Neuronal stem cell (in vitro differentiated cells): ENCODE results near the gene CBFA2T3.

Experiments used
- DNase-seq: peaks from one replicate; pipeline ENCODE4 v3.0.0-alpha.2; 2013; ENCODE audit warnings: low spot score
- H2AFZ ChIP-seq: one replicate; pipeline ENCODE4 v1.6.1; 2013; ENCODE audit warnings: mild to moderate bottlenecking, low read length, inconsistent platforms
- H2AK5ac ChIP-seq: 2 replicates; pipeline ENCODE4 v1.6.1; 2013; ENCODE audit warnings: low read depth, mild to moderate bottlenecking, inconsistent platforms, low read length, moderate library complexity, mixed read lengths
- H2BK120ac ChIP-seq: 2 replicates; pipeline ENCODE4 v1.6.1; 2013; ENCODE audit warnings: low read depth, mild to moderate bottlenecking, inconsistent platforms, low read length, moderate library complexity, mixed read lengths
- H2BK12ac ChIP-seq: one replicate; pipeline ENCODE4 v1.6.1; 2013; ENCODE audit warnings: low read length, inconsistent platforms
- H2BK15ac ChIP-seq: 2 replicates; pipeline ENCODE4 v1.6.1; 2013; ENCODE audit warnings: mild to moderate bottlenecking, low read length, inconsistent platforms, mixed read lengths
- H2BK5ac ChIP-seq: one replicate; pipeline ENCODE4 v1.6.1; 2013; ENCODE audit warnings: inconsistent platforms, mild to moderate bottlenecking, low read length, moderate library complexity
- H3K14ac ChIP-seq: one replicate; pipeline ENCODE4 v1.6.1; 2013; ENCODE audit warnings: low read length, inconsistent platforms
- H3K18ac ChIP-seq: 2 replicates; pipeline ENCODE4 v1.6.1; 2013; ENCODE audit warnings: low read length, inconsistent platforms
- H3K23ac ChIP-seq: 2 replicates; pipeline ENCODE4 v1.6.1; 2013; ENCODE audit warnings: low read depth, mild to moderate bottlenecking, mixed read lengths, low read length, inconsistent platforms; ENCODE audit not compliant: poor library complexity
- H3K27ac ChIP-seq: replicated peaks from 3 replicates; pipeline ENCODE4 v1.5.1; 2013; ENCODE audit warnings: low read length, inconsistent platforms
- H3K27me3 ChIP-seq, 3 experiments: 2 replicates each; pipeline ENCODE4 v1.6.1; 2013; ENCODE audit warnings: low read length in 3 of 3, mild to moderate bottlenecking in 2 of 3, inconsistent platforms in 1 of 3, low read depth in 1 of 3, mixed read lengths in 1 of 3, moderate library complexity in 1 of 3; ENCODE audit not compliant: control insufficient read depth in 3 of 3, insufficient read depth in 3 of 3
- H3K36me3 ChIP-seq, 2 donors: replicated peaks in 1 of 2; 2 replicates each; pipeline ENCODE4 v1.6.1; 2013; ENCODE audit warnings: low read length in 2 of 2; ENCODE audit not compliant: control insufficient read depth in 2 of 2, insufficient read depth in 2 of 2
- H3K4ac ChIP-seq: 2 replicates; pipeline ENCODE4 v1.6.1; 2013; ENCODE audit warnings: inconsistent platforms, mild to moderate bottlenecking, low read length, moderate library complexity
- H3K4me1 ChIP-seq, 2 donors: 1 replicate in 1 of 2; 2 replicates in 1 of 2; pipeline ENCODE4 v1.6.1; 2013; ENCODE audit warnings: low read length in 2 of 2, low read depth in 1 of 2; ENCODE audit not compliant: control insufficient read depth in 2 of 2, insufficient read depth in 1 of 2
- H3K4me2 ChIP-seq: one replicate; pipeline ENCODE4 v1.6.1; 2013; ENCODE audit warnings: mild to moderate bottlenecking, low read length, inconsistent platforms; ENCODE audit not compliant: insufficient read depth, poor library complexity, severe bottlenecking
- H3K4me3 ChIP-seq, 2 donors: 2 replicates each; pipeline ENCODE4 v1.5.1; 2013; ENCODE audit warnings: low read length in 2 of 2, mild to moderate bottlenecking in 2 of 2, inconsistent platforms in 1 of 2, moderate library complexity in 1 of 2
- H3K79me1 ChIP-seq: one replicate; pipeline ENCODE4 v1.6.1; 2013; ENCODE audit warnings: low read depth, mild to moderate bottlenecking, inconsistent platforms, low read length, moderate library complexity
- H3K9ac ChIP-seq: one replicate; pipeline ENCODE4 v1.6.1; 2013; ENCODE audit warnings: mild to moderate bottlenecking, low read depth, low read length, inconsistent platforms; ENCODE audit not compliant: poor library complexity
- H3K9me3 ChIP-seq, 2 donors: replicated peaks in 1 of 2; 2 replicates each; pipeline versions ENCODE3 to v1.6.1; 2013; ENCODE audit warnings: low read length in 2 of 2, mild to moderate bottlenecking in 2 of 2, inconsistent platforms in 1 of 2, low read depth in 1 of 2, mixed read lengths in 1 of 2, moderate library complexity in 1 of 2; ENCODE audit not compliant: control insufficient read depth in 2 of 2, insufficient read depth in 1 of 2
- H4K8ac ChIP-seq: one replicate; pipeline ENCODE4 v1.6.1; 2013; ENCODE audit warnings: low read depth, mild to moderate bottlenecking, inconsistent platforms, low read length, moderate library complexity
- H4K91ac ChIP-seq: one replicate; pipeline ENCODE4 v1.6.1; 2013; ENCODE audit warnings: low read length, low read depth, mild to moderate bottlenecking, inconsistent platforms; ENCODE audit not compliant: poor library complexity
- WGBS, 2 donors: extraction: QIAGEN DNeasy Blood & Tissue Kit; methylation state at CpG; one replicate each; pipeline ENCODE4 v1.1.7; 2013; ENCODE audit warnings: missing lambda C conversion rate in 2 of 2, mixed read lengths in 1 of 2; ENCODE audit not compliant: insufficient read length in 2 of 2, insufficient replicate concordance in 1 of 2; ENCODE audit errors: extremely low coverage in 2 of 2; 5-methylcytosine and 5-hydroxymethylcytosine counted together

CBFA2T3 gene

DNA sequence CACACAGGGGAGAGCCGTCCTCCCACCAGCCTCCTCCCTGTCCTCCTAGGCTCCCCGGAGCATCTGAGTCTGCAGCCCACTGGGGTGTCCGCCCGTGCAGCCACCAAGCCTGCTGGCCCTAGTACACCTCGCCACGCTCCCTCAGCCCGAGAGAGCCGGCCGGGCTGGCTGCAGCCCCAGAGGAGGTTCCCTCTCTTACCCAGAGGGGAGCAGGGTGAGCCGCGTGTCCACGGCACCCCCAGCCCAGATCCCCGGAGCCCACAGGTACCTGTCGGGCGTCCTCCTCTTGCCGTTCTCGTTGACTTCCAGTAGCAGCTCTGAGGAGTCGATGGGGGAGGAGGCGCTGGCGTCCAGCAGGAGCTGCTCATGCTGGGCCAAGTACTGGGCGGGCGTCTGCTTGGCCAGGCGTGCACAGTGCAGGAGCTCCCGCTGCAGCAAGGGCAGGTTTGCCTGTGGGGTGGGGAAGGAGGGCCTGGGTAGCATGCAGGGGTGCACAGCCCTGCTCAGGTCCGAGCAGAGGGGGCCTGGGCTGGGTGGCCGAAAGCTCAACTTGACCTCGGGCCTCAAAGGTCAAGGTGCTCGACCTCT, 91.2 kb downstream of the CBFA2T3 start:
- no peak for DNase-seq
- H3K9me3 ChIP-seq, result peaks cover 0 to 6% of the 10 kb centered on the region in 2 donors
- H3K4me3 ChIP-seq, result peak overlapping the region in 1 of 2 donors; percentile 38
- H3K23ac ChIP-seq, result peak overlapping the region; percentile 73
- H2BK120ac ChIP-seq, result no peak overlapping the region
- WGBS, 2 donors, result no CpG with 5 or more reads among the region's 28 CpGs
- no peak overlapping the region for H3K4me2 ChIP-seq
- H3K14ac ChIP-seq, result peak overlapping the region; percentile 38
- peak overlapping the region; percentile 38 for H3K18ac ChIP-seq
- peaks cover 2 to 7% of the 10 kb centered on the region in 2 donors for H3K4me1 ChIP-seq
- H2BK15ac ChIP-seq, result no peak overlapping the region
- peaks cover 0 to 10% (median 0%) of the 10 kb centered on the region in 3 experiments for H3K27me3 ChIP-seq
- no peak overlapping the region for H4K8ac ChIP-seq
- H4K91ac ChIP-seq, result no peak overlapping the region
- H2BK5ac ChIP-seq, result no peak overlapping the region
- peak overlapping the region; percentile 41 for H2BK12ac ChIP-seq
- H2AFZ ChIP-seq, result no peak overlapping the region
- H3K9ac ChIP-seq, result peak overlapping the region; percentile 44
- no peak overlapping the region for H3K27ac ChIP-seq
- no peaks in the 10 kb centered on the region for H3K36me3 ChIP-seq
- no peak overlapping the region for H3K4ac ChIP-seq
- H3K79me1 ChIP-seq, result peaks cover 11% of the 10 kb centered on the region
- peak overlapping the region; percentile 56 for H2AK5ac ChIP-seq

- DNase-seq, result no peak
- no peaks in the 10 kb centered on the region for H3K36me3 ChIP-seq
- H2AK5ac ChIP-seq, result peak overlapping the region; percentile 84
- peak overlapping the region; percentile 85 for H3K23ac ChIP-seq
- H4K91ac ChIP-seq, result no peak overlapping the region
- H4K8ac ChIP-seq, result no peak overlapping the region
- peak overlapping the region; percentile 25 for H3K14ac ChIP-seq
- no peak overlapping the region for H2AFZ ChIP-seq
- no peak overlapping the region for H2BK5ac ChIP-seq
- H3K9ac ChIP-seq, result no peak overlapping the region
- H3K27me3 ChIP-seq, result peaks cover 0 to 13% (median 4%) of the 10 kb centered on the region in 3 experiments
- no peak overlapping the region for H3K4me3 ChIP-seq
- H3K18ac ChIP-seq, result peak overlapping the region; percentile 28
- H2BK120ac ChIP-seq, result no peak overlapping the region
- H3K27ac ChIP-seq, result no peak overlapping the region
- peak overlapping the region; percentile 41 for H2BK12ac ChIP-seq
- H3K4me2 ChIP-seq, result no peak overlapping the region
- no CpG with 5 or more reads among the region's 39 CpGs for WGBS, 2 donors
- H3K9me3 ChIP-seq, result peaks cover 0 to 6% of the 10 kb centered on the region in 2 donors
- H2BK15ac ChIP-seq, result no peak overlapping the region
- H3K79me1 ChIP-seq, result peaks cover 11% of the 10 kb centered on the region
- no peak overlapping the region for H3K4ac ChIP-seq
- H3K4me1 ChIP-seq, result peaks cover 13 to 14% of the 10 kb centered on the region in 2 donors
Measured at GRCh38 chr16:88884569-88885271, 92.3 kb downstream of the CBFA2T3 start.

- no peak overlapping the region for H4K91ac ChIP-seq
- peak overlapping the region; percentile 38 for H3K14ac ChIP-seq
- H3K27me3 ChIP-seq, result peaks cover 0 to 13% (median 10%) of the 10 kb centered on the region in 3 experiments
- H2BK15ac ChIP-seq, result no peak overlapping the region
- no peaks in the 10 kb centered on the region for H3K36me3 ChIP-seq
- peaks cover 11% of the 10 kb centered on the region for H3K79me1 ChIP-seq
- no peak overlapping the region for H2AK5ac ChIP-seq
- H3K4ac ChIP-seq, result no peak overlapping the region
- H2BK120ac ChIP-seq, result no peak overlapping the region
- H3K4me3 ChIP-seq, result no peak overlapping the region
- no peak overlapping the region for H3K18ac ChIP-seq
- H3K9ac ChIP-seq, result no peak overlapping the region
- H2BK5ac ChIP-seq, result peak overlapping the region; percentile 24
- no peak for DNase-seq
- H2BK12ac ChIP-seq, result peak overlapping the region; percentile 6
- peak overlapping the region; percentile 80 for H3K23ac ChIP-seq
- H2AFZ ChIP-seq, result no peak overlapping the region
- WGBS, 2 donors, result no CpG with 5 or more reads among the region's 11 CpGs
- no peak overlapping the region for H4K8ac ChIP-seq
- H3K4me2 ChIP-seq, result no peak overlapping the region
- peaks cover 16 to 19% of the 10 kb centered on the region in 2 donors for H3K4me1 ChIP-seq
- H3K9me3 ChIP-seq, result peaks cover 0 to 4% of the 10 kb centered on the region in 2 donors
- H3K27ac ChIP-seq, result no peak overlapping the region
Measured at GRCh38 chr16:88883946-88884345, 93.1 kb downstream of the CBFA2T3 start.
